HG03342 (cell line): ENCODE results near the gene SCN5A.

Experiments
- ATAC-seq: cut with Tn5 transposase; IDR thresholded peaks from one replicate; pipeline ENCODE4 v1.9.1; 2021; ENCODE audit warnings: mild to moderate bottlenecking, moderate library complexity; ENCODE audit not compliant: unreplicated experiment

SCN5A gene

GRCh38 chr3:38649500-38650247 is at the start of gene SCN5A:
Gene SCN5A (minus strand): TSS chr3:38649687. CDS start chr3:38633307, 16,380 bp downstream.
- no peak for ATAC-seq

DNA sequence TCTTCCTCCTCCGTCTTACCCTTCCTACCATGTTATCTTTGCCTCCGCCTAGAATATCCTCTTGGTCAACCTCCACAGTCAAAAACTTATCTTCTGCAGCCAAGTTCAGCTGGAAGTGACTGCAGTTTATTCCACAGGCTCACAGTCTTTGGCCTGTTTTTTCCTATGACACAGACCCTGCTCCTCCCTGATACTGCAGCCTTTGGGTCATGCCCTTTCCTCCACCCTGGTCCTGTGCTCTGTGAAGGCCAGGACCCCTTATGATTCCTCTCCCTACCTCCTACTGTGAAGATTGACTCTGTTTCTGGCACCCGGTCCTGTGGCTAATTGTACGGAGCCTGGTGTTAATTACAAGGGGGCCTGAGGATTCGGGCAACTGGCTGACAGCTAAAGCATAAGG is 49.3 kb upstream of the SCN5A start:
- no peak for ATAC-seq

GRCh38 chr3:38698061-38698460 is 48.6 kb upstream of the SCN5A start:
- ATAC-seq, result no peak

DNA sequence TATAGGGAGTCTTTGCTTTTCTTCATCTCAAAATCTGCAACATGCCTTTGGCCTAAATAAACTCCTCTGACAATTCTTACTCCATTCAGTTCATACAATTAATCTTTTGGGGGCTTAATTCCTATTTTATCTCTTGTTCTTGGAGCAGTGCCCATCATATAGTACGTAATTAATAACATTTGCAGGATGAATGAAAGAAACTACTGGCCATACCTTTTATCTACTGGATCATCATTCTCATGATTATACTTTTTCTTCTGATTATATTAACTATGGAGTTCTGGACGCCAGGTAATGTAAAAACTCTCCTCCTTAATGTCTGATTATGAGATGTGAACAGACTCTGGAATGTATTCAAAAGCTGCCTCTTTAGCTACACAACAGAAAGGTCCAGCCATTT is 46.5 kb upstream of the SCN5A start:
- ATAC-seq, result no peak

DNA sequence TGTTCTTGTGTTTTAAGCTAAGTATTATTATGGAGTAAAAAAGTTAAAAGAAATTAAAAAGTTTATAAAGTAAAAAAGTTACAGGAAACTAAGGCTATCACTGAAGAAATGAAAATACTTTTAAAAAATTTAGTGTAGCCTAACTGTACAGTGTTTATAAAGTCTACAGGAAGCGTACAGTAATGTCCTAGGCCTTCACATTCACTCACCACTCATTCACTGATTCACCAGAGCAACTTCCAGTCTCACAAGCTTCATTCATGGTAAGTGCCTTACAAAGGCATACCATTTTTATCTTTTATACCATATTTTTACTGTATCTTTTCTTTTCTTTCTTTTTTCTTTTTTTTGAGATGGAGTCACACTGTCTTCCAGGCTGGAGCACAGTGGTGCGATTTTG is 40.7 kb upstream of the SCN5A start:
- ATAC-seq, result no peak

DNA sequence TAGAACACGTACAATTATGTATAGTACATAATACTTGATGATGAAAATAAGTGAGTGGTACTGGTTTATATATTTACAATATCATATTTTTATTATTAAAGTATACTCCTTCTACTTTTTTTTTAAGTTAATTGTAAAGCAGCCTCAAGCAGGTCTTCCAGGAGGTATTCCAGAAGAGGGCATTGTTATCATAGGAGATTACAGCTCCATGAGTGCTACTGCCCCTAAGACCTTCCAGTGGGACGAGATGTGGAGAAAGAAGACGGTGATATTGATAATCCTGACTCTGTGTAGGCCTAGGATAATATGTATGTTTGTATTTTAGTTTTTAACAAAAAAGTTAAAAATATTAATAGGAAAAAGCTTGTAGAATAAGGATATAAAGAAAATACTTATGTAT is 40.3 kb upstream of the SCN5A start:
- no peak for ATAC-seq

GRCh38 chr3:38689346-38689745 is 39.9 kb upstream of the SCN5A start:
- no peak for ATAC-seq

DNA sequence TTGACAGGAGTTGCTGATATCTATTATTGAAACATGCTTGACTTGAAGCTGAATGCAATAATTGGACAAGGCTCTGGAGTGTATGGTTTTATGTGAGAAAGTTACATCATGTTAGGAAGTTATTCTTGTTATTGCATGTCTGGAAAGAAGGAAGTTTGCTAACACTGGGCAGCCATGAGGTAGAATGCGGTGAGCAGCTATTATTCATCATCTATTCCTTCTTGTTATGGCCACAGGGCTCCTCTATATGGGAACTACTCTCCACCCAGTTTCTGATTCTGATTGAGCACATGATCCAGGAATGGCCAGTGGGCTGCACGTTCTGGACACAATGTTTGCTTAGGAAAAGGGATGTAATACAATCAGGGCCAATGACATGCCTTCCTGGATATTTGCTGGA is 37.8 kb upstream of the SCN5A start:
- no peak for ATAC-seq

- ATAC-seq, result no peak
Observed at GRCh38 chr3:38684546-38684945, 35.1 kb upstream of the SCN5A start.

GRCh38 chr3:38669668-38670067 is 20.2 kb upstream of the SCN5A start:
- ATAC-seq, result no peak

- ATAC-seq, result no peak
Observed at GRCh38 chr3:38662544-38662943, 13.1 kb upstream of the SCN5A start.

- ATAC-seq, result no peak
Observed at GRCh38 chr3:38658841-38659240, 9.4 kb upstream of the SCN5A start.

DNA sequence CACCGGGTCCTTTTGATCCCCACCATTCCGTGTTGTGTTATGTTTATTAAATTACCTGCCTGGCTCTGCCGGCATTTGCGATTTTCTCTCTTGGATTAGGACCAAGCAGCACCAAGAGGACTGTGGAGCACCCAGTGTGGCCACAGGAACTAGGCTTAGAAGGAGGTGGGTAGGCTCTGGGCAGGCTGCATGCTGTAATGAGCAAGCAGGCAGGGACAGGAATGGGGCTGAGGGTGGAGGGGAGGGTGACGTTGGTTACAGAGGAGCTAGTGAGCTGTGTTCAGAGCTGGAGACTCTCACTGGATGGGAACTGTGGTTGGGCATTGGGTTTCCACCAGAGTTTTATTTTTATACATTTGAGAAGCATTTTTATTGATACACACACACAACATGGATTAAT is 7.9 kb upstream of the SCN5A start:
- no peak for ATAC-seq

DNA sequence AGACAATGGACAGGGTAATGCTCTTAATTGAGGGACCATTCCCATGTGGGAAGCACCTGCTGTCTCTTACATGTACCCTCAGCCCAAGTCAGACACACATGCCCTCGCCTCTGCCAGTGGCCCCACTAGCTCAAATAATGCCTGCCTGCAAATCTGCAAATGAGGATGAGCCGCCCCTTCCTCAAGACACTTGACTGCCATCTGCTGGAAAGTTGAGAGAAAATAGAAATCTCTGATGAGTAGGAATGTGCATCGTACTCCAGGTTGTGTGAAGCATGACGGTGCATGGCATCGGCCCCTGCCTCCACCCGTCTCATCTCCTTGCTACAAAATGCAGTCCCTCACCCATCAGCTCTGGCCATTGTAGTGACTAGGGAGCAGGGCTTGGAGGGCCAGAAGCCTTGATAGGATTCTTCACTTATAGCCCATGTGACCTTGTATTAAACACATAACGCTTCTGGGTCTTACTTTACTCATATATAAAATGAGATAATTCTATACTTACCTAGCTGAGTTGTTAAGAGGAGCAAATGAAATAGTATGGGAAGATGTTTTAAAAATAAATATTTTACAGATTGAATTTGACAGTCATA is 6.3 kb upstream of the SCN5A start:
- no peak for ATAC-seq

DNA sequence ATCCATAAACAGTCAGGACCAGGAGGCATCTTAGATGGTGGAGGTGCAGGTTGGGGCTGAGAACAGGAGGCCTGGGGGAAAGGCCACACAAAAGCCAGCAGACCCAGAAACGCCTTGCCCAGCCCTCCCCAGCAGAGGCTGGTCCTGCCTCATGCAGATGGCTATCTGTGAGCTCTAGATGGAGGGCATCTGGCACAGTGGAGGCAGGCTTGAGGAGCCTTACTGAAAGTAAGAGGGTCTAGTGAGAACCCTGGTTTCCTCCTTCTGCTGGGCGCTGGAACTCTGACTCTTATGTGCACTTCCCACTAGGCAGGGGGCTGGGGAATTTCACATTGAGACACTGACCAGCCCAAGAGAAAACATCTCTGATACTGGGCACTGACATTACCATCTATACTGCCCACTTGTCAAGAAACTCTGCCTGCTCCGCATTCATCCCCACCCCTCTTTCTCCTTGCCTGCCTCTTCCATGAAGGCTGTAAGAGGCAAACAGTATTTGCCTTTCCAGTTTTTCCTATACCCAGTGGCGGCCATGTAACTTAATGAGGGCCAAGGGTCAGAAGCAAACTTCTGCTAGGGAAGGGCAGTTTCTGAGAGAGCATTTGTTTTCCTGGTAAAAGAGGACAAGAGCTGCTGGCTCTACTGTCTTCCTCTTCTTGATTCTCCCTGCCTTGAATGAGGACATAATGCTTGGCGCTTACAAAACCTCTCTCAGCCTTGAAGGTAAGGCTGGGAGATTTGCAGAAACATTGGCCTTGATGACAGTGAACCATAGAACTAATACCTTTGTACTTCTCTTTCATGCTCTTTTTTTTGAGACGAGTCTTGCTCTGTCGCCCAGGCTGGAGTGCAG is 4.4 kb upstream of the SCN5A start:
- no peak for ATAC-seq

DNA sequence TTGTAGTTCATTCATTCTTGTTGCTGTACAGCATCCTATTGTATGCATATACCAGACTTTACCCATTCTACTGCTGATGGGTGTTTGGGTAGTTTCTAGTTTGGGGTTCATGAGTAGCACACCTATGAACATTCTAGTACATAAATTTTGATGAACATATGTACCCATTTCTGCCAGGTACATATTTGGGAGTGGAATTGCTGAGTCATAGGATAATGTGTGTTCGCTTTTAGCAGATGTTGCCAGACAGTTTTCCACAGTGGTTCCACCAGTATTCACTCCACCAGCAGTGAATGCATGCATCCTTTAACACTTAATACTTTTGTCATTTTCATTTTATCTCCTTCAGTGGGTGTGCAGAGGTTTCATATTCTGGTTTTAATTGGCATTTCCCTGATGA is 3.4 kb upstream of the SCN5A start:
- no peak for ATAC-seq

GRCh38 chr3:38651153-38651789 is 1.8 kb upstream of the SCN5A start:
- peak; percentile 58 for ATAC-seq

DNA sequence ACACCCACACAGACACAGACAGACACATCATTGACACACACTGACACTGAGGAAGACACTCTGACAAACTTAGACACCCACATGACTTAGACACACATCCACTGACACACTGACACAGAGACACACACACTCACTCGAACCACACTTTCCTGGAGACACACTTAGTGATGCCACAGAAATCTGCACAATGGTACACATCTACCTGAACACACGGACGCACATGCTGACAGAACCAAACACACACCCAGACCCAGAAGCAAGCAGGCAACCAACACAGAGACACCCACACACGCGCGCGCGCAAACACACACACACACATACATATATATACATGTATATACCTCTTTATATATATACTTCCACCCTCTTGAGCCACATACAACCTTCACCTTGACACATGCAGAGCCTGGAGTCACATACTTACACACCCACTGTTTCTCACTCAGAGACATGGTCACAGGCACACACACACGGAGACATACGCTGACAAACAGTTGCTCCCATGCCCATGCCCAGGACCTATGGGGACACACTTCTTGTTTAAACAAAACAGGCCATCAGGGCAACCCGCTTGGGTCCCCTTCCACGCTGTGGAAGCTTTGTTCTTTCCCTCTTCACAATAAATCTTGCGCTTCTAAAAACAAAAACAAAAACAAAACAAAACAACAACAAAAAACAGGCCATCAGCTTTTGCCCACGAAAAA is 913 bp upstream of the SCN5A start:
- ATAC-seq, result no peak

DNA sequence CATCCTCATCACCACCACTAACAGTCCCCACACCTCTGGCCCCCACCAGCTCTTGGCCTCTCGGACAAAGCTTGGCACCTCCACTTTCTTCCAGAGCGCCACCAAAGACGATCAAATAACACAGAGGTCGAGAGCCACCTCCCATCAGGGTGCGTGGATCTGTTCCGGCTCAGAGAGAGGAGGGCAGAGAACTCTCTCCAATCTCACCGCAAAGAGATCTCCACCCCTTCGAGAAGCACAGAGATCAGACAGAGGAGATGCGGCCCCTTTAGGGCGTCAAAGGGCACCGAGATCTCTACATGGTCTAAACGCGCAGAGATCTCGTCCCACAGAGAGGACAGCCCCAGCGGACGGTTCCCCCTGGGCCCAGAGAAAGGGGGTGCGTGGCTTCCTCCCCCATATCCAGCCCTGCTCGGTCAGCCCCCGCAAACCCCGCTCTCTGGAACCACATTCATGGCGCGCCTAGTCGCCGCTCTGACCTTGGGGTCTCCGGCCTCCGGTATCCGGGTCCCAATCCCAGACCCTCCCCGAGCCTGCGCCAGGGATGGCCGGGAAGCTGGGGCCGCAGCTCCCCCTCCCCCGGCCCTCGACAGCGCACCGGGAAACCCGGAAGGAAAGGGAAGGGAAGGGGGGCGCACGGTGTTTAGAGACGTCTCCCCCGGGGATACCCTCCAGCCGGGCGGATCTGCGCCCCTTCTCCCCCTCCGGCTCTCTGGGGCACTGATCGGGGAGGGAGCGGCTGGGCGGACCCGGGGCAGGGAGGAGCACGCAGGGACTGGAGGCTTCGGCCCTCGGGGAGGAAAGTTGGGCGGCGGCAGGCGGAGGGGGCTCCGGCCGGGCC is 608 bp downstream of the SCN5A start:
- no peak for ATAC-seq
